NCI-H524 treated with DMSO at 0.1 percent for 48 hours (cell line): ENCODE measurements around the gene SYCN.

Source experiments
- DNase-seq: peaks from one replicate; lab custom pipeline; 2025; lab: John Stamatoyannopoulos, UW

Gene SYCN

DNA sequence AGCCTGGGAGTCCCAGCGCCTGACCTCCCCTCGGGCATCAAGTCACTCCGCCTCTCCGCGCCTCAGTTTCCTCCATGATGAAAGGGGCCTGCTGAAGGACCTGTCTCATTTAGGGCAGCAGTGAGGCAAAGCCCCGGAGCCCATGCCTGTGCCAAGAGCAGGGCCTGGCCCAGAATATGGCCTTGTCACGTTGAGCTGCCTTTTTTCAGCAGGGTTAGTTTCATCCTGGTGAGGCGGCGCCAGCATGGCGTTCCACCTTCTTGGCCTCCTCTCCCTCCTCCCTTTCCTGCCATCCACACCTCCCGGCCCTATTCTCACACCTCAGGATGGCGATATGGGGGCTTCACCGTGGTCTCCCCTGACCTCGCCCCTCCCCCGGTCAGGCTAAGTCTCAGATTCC lies 48.3 kb downstream of the SYCN start:
- DNase-seq: no peak

DNA sequence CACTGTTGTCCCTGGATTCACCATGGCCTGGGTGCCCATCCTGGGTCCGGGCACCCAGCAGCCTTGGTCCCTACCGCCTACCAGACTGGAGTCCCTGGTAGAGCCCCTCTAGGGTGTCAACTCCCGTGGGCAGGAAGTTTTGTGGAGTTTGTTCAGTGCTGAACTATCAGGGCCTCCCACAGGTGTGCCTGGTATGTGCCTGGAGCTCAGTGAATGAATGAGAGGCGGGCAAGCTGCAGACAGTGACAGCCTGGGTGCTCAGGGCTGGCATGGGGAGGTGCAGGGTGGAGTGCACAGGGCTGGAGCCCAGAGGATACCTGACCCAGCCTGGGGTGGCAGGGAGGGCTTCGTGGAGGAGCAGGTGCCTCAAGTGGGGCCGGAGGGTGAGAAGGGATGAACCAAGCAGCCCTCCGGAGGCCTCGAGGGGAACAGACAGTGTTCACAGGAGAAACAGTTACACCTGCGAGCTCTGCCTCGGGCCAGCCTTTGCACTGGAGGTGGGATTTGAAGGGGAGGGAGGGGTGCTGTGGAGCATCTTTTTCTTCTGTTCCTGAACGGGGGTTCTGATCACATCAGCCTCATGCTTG lies 48.9 kb downstream of the SYCN start:
- no peak for DNase-seq

DNA sequence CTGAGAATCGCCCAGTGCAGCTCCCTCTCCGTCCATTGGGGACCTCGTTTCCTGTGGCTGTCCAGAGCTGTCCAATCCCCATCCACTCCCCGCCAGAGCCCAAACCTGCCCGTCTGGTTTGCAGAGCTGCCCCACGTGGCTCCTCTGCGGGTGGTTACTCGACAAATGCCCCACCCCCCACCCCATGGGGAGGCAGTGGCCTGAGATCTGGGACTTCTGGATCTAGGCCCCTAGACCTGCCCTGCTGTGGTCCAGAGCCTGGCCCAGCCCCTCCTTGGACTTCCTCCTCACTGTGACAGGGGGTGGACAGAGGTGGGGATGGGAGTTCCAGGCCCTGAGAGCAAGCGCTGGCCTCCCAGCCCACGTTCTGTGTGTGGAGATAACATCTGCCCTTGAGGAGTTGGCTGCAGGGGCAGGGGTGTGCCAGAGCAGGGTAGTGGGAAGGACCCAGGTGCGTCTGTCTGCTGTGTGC lies 49.4 kb downstream of the SYCN start:
- DNase-seq: no peak

- no peak for DNase-seq
Observed at GRCh38 chr19:39154100-39154628, 49.9 kb downstream of the SYCN start.
